A549 (cell line): ENCODE results near the gene NNT. TPM values are rescaled to one million over a fixed set of nuclear protein-coding genes. Genes with fewer than 3 reads are reported as not detected.
A peak's percentile ranks its signal among the peaks of the same experiment; 100 is the strongest.

Experiments used
- ATAC-seq, 2 experiments: fragments of 200-7000 bp in 1 of 2; fragments of >200 bp in 1 of 2; cut with Nextera tagmentation in 1 of 2; cut with Tn5 transposase in 1 of 2; 3 replicates each; pipeline versions ENCODE4 v1.8.0 to v1.9.1; 2018 to 2020; ENCODE audit warnings: mild to moderate bottlenecking in 1 of 2, moderate library complexity in 1 of 2
- CTCF ChIA-PET: fragments of 300-600 bp; sonication (Branson Sonifier 250); formaldehyde crosslinking; extraction: SDS; loops from one replicate; lab custom pipeline; 2021; ENCODE audit warnings: antibody characterized with exemption, inconsistent platforms; lab: Yijun Ruan, JAX
- POLR2A ChIA-PET: fragments of 350-600 bp; formaldehyde crosslinking; extraction: SDS; loops from one replicate; lab custom pipeline; 2021; ENCODE audit warnings: antibody characterized with exemption, inconsistent platforms; lab: Yijun Ruan, JAX
- DNase-seq, 2 experiments: peaks; one replicate each; pipeline versions ENCODE4 v3.0.0 to v3.0.0-alpha.2; 2011 to 2016; ENCODE audit warnings: low read depth in 1 of 2, low spot score in 1 of 2
- FAIRE-seq: peaks from 2 replicates; lab custom pipeline; 2011; peaks lifted over from hg19 to GRCh38; lab: Jason Lieb, UNC
- H3K27ac ChIP-seq, 2 experiments: fragments of >200 bp; sonication (Bioruptor Twin); formaldehyde crosslinking; 3 replicates each; pipeline ENCODE4 v1.5.1; 2016 to 2017
- H3K4me1 ChIP-seq: fragments of >200 bp; sonication (Bioruptor Twin); formaldehyde crosslinking; 3 replicates; pipeline ENCODE4 v1.6.1; 2016
- H3K4me2 ChIP-seq: fragments of >200 bp; sonication (Bioruptor Twin); formaldehyde crosslinking; 3 replicates; pipeline ENCODE4 v1.6.1; 2016
- H3K4me3 ChIP-seq: fragments of >200 bp; sonication (Bioruptor Twin); formaldehyde crosslinking; 3 replicates; pipeline ENCODE4 v1.5.1; 2016
- H3K9me3 ChIP-seq: fragments of >200 bp; sonication (Bioruptor Twin); formaldehyde crosslinking; 3 replicates; pipeline ENCODE4 v1.6.1; 2016
- CEBPB ChIP-seq, 2 experiments: fragments of >200 bp in 1 of 2; sonication (Bioruptor Twin) in 1 of 2; formaldehyde crosslinking in 1 of 2; IDR thresholded peaks; 2 replicates each; pipeline ENCODE4 v1.6.1; 2012 to 2016
- CHD2 ChIP-seq: fragments of 150-350 bp; IDR thresholded peaks from 2 replicates; pipeline ENCODE4 v1.6.1; 2014; ENCODE audit warnings: low read length; ENCODE audit not compliant: partially characterized antibody
- CTCF ChIP-seq: fragments of >200 bp; sonication (Bioruptor Twin); formaldehyde crosslinking; IDR thresholded peaks from 3 replicates; pipeline ENCODE4 v1.5.1; 2016
- E2F6 ChIP-seq: IDR thresholded peaks from 2 replicates; pipeline ENCODE4 v1.6.1; 2012; ENCODE audit warnings: low read depth, borderline replicate concordance
- EHF ChIP-seq: fragments of 250-450 bp; sonication (Bioruptor Pico); IDR thresholded peaks from 2 replicates; pipeline ENCODE4 v1.5.0; 2020; ENCODE audit warnings: mild to moderate bottlenecking
- ELK1 ChIP-seq: fragments of 150-350 bp; IDR thresholded peaks from 2 replicates; pipeline ENCODE4 v1.6.1; 2014; ENCODE audit warnings: low read depth, mild to moderate bottlenecking, low read length
- FOSB ChIP-seq: fragments of 250-450 bp; sonication (Bioruptor Pico); IDR thresholded peaks from 2 replicates; pipeline ENCODE4 v1.5.0; 2020; ENCODE audit warnings: mild to moderate bottlenecking, moderate library complexity
- FOSL2 ChIP-seq, 2 experiments: fragments of 450-650 bp in 1 of 2; fragments of >200 bp in 1 of 2; sonication (Bioruptor Twin) in 1 of 2; formaldehyde crosslinking; IDR thresholded peaks; 2 replicates each; pipeline versions ENCODE4 v1.5.0 to v1.6.1; 2016 to 2020; ENCODE audit warnings: mild to moderate bottlenecking in 1 of 2, moderate library complexity in 1 of 2
- FOXS1 ChIP-seq: fragments of 250-450 bp; sonication (Bioruptor Pico); IDR thresholded peaks from 2 replicates; pipeline ENCODE4 v1.5.0; 2020; ENCODE audit warnings: mild to moderate bottlenecking, moderate library complexity
- HES2 ChIP-seq: fragments of >200 bp; sonication (Bioruptor Twin); formaldehyde crosslinking; IDR thresholded peaks from 2 replicates; pipeline ENCODE4 v1.6.1; 2016
- HEYL ChIP-seq: fragments of 250-450 bp; sonication (Bioruptor Pico); IDR thresholded peaks from 2 replicates; pipeline ENCODE4 v1.8.0; 2021; ENCODE audit warnings: mild to moderate bottlenecking, moderate library complexity
- HMGXB4 ChIP-seq: fragments of 250-450 bp; sonication (Bioruptor Pico); IDR thresholded peaks from 2 replicates; pipeline ENCODE4 v1.5.0; 2021; ENCODE audit warnings: mild to moderate bottlenecking, moderate library complexity, borderline replicate concordance
- HOXB13 ChIP-seq: fragments of 250-450 bp; sonication (Bioruptor Pico); IDR thresholded peaks from 2 replicates; pipeline ENCODE4 v1.5.0; 2020; ENCODE audit warnings: low read depth, mild to moderate bottlenecking, moderate library complexity
- JUN ChIP-seq, 2 experiments: fragments of >200 bp; sonication (Bioruptor Twin); formaldehyde crosslinking; IDR thresholded peaks; 2 replicates in 1 of 2; 3 replicates in 1 of 2; pipeline ENCODE4 v1.6.1; 2016 to 2017
- JUNB ChIP-seq: fragments of >200 bp; sonication (Bioruptor Twin); formaldehyde crosslinking; IDR thresholded peaks from 2 replicates; pipeline ENCODE4 v1.6.1; 2016
- KDM1A ChIP-seq: fragments of 200-600 bp; sonication (generic); IDR thresholded peaks from 2 replicates; pipeline ENCODE4 v1.6.1; 2016; ENCODE audit warnings: low read depth, mild to moderate bottlenecking
- KDM5A ChIP-seq: fragments of 200-600 bp; sonication (generic); IDR thresholded peaks from 2 replicates; pipeline ENCODE4 v1.6.1; 2016; ENCODE audit warnings: antibody characterized with exemption, mild to moderate bottlenecking
- MAX ChIP-seq: IDR thresholded peaks from 2 replicates; pipeline ENCODE4 v1.6.1; 2012
- MAZ ChIP-seq: fragments of 150-350 bp; IDR thresholded peaks from 2 replicates; pipeline ENCODE4 v1.6.1; 2014; ENCODE audit warnings: antibody characterized with exemption, low read depth, low read length, borderline replicate concordance
- MYC ChIP-seq: IDR thresholded peaks from 2 replicates; pipeline ENCODE4 v1.6.1; 2012; ENCODE audit warnings: mild to moderate bottlenecking, inconsistent platforms, low read length, improper control_type of control experiment, borderline replicate concordance
- NR3C1 ChIP-seq: fragments of >200 bp; sonication (Bioruptor Twin); formaldehyde crosslinking; IDR thresholded peaks from 3 replicates; pipeline ENCODE4 v1.6.1; 2017
- PBX3 ChIP-seq: IDR thresholded peaks from 2 replicates; pipeline ENCODE4 v1.6.1; 2012
- PHF8 ChIP-seq: fragments of 200-600 bp; sonication (generic); IDR thresholded peaks from 2 replicates; pipeline ENCODE4 v1.6.1; 2016; ENCODE audit warnings: low read depth, mild to moderate bottlenecking, antibody characterized with exemption, moderate library complexity, borderline replicate concordance
- POLR2A ChIP-seq: IDR thresholded peaks from 2 replicates; pipeline ENCODE4 v1.6.1; 2012; ENCODE audit warnings: mild to moderate bottlenecking, low read length
- RAD21 ChIP-seq, 2 experiments: fragments of >200 bp in 1 of 2; sonication (Bioruptor Twin) in 1 of 2; formaldehyde crosslinking in 1 of 2; IDR thresholded peaks in 1 of 2; conservative IDR thresholded peaks in 1 of 2; 2 replicates in 1 of 2; 3 replicates in 1 of 2; pipeline ENCODE4 v1.6.1; 2012 to 2018; ENCODE audit warnings: inconsistent platforms in 1 of 2
- RCOR1 ChIP-seq: fragments of 150-350 bp; IDR thresholded peaks from 2 replicates; pipeline ENCODE4 v1.6.1; 2014; ENCODE audit warnings: antibody characterized with exemption, low read length, low read depth
- RFX5 ChIP-seq: fragments of 450-650 bp; IDR thresholded peaks from 2 replicates; pipeline ENCODE4 v1.7.1; 2014; ENCODE audit warnings: antibody characterized with exemption, mild to moderate bottlenecking, moderate library complexity
- RNF2 ChIP-seq: fragments of 200-600 bp; sonication (generic); IDR thresholded peaks from 2 replicates; pipeline ENCODE4 v1.6.1; 2016; ENCODE audit warnings: low read depth, mild to moderate bottlenecking, antibody characterized with exemption, moderate library complexity, borderline replicate concordance
- SMC3 ChIP-seq: fragments of >200 bp; sonication (Bioruptor Twin); formaldehyde crosslinking; IDR thresholded peaks from 3 replicates; pipeline ENCODE4 v1.6.1; 2018; ENCODE audit warnings: inconsistent platforms
- WGBS: methylation state at CpG from one replicate; pipeline ENCODE4 v1.1.6; 2017; ENCODE audit errors: missing lambda C conversion rate; 5-methylcytosine and 5-hydroxymethylcytosine counted together
- polyA plus RNA-seq, 4 experiments: library from polyadenylated mRNA; depleted of rRNA in 3 of 4; stranded (reverse); fragments of >200 nt; fragmentation: RNase III in 1 of 4; extraction: RNeasy Plus Mini Kit Qiagen cat#74134 plus additional on column Dnase treatment in 1 of 4; gene quantifications; 2 replicates in 3 of 4; 3 replicates in 1 of 4; pipeline ENCODE4 v1.2.3, GENCODE V29; 2011 to 2017

NNT gene
- polyA plus RNA-seq, 2 of the 4 experiments (the other 2 are of a cell fraction) = 15.2 to 35.5 TPM

GRCh38 chr5:43631182-43631910 is 28.4 kb downstream of the NNT start:
- CTCF ChIA-PET = interaction anchor here (0.6 to 3.1 kb wide), 21 partner anchors 8 to 1360 kb away, joined by 3 to 26 read pairs (median 4); partner anchors contain the start of gene NNT
- POLR2A ChIA-PET = interaction anchor here (0.9 kb wide), 1 partner anchor 18 kb away, joined by 3 read pairs; no protein-coding TSS in a partner anchor
- WGBS = 33% methylated on average over 5 of the region's 5 CpGs
- FAIRE-seq (no peak), ATAC-seq (peak; percentile 94 to 98), DNase-seq (peak; percentile 47 to 78)
- Histone ChIP-seq H3K9me3 (no peaks in the 10 kb centered on the region), H3K4me2 (no peak overlapping the region), H3K4me3 (no peak overlapping the region), H3K27ac (no peak overlapping the region), H3K4me1 (no peaks in the 10 kb centered on the region)
- no peak for TF ChIP-seq MYC
- no peak for TF ChIP-seq FOSB
- no peak for TF ChIP-seq HMGXB4 (CRISPR knock-in tag)
- TF ChIP-seq HEYL = no peak
- no peak for TF ChIP-seq JUNB
- no peak for TF ChIP-seq PHF8
- TF ChIP-seq CEBPB (IDR thresholded peaks at IDR 0.05) = no peak
- no peak for TF ChIP-seq HES2
- TF ChIP-seq ELK1 = no peak
- no peak for TF ChIP-seq RFX5
- no peak for TF ChIP-seq FOXS1
- TF ChIP-seq PBX3 = no peak
- no peak for TF ChIP-seq KDM1A
- TF ChIP-seq MAZ = no peak
- no peak for TF ChIP-seq NR3C1
- no peak for TF ChIP-seq E2F6
- TF ChIP-seq RNF2 = no peak
- no peak for TF ChIP-seq EHF (CRISPR knock-in tag)
- TF ChIP-seq CHD2 = no peak
- TF ChIP-seq RAD21 (conservative IDR thresholded peaks at IDR 0.05 in 1 of 2, IDR thresholded peaks at IDR 0.05 in 1 of 2) = peak; percentile 55 to 63
- TF ChIP-seq FOSL2 (IDR thresholded peaks at IDR 0.05) = no peak
- no peak for TF ChIP-seq FOSL2 (CRISPR knock-in tag; IDR thresholded peaks at IDR 0.05)
- TF ChIP-seq RCOR1 = no peak
- no peak for TF ChIP-seq HOXB13
- TF ChIP-seq SMC3 = peak; percentile 30; the same call in 1 of the 3 replicates
- no peak for TF ChIP-seq KDM5A
- no peak for TF ChIP-seq POLR2A
- no peak for TF ChIP-seq JUN (IDR thresholded peaks at IDR 0.05)
- 0 out of 2 replicates have a peak, but pooled peaks have one; percentile 33 for TF ChIP-seq MAX
- TF ChIP-seq CTCF = peak; percentile 77
